ENCODE data around the gene TMCC2. TPM values are rescaled to one million over a fixed set of nuclear protein-coding genes. Genes with fewer than 3 reads are reported as not detected.

Gene TMCC2
- total RNA-seq, 4 donors from 2014 or later: 2.4 to 6.1 (median 5.3) TPM

DNA sequence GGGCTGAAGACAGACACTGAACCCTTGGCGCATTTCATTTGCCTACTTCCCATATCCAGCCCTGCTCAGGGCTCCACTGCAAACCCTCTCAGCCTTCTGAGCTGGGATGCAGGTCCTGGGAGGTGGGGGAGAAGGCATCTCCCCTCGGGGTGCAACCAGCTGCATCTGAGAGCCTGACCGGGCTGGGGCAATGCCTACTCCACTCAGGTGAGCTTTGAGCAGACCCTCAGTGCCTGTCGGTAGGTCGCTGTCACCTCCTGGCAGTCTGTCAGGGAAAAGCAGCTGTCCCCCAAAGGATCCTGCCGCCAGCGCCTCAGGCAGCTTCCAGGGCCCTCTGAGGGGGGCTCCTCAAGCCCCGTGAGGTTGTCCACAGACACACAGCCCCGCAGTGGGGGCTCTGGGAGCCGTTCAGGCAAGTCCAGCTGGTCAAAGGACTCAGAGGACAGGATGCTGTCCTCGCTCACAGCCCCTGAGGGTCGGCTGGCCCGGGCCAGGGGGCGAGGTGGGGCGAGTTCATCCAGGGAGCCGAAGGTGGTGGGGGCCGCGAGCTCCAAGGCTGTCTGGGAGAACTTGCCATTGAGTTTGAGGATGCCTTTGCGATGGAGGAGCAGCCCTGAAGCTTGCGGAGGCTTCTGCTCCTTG, 75.6 kb downstream of the TMCC2 start:
- TF ChIP-seq, protein P1, sequence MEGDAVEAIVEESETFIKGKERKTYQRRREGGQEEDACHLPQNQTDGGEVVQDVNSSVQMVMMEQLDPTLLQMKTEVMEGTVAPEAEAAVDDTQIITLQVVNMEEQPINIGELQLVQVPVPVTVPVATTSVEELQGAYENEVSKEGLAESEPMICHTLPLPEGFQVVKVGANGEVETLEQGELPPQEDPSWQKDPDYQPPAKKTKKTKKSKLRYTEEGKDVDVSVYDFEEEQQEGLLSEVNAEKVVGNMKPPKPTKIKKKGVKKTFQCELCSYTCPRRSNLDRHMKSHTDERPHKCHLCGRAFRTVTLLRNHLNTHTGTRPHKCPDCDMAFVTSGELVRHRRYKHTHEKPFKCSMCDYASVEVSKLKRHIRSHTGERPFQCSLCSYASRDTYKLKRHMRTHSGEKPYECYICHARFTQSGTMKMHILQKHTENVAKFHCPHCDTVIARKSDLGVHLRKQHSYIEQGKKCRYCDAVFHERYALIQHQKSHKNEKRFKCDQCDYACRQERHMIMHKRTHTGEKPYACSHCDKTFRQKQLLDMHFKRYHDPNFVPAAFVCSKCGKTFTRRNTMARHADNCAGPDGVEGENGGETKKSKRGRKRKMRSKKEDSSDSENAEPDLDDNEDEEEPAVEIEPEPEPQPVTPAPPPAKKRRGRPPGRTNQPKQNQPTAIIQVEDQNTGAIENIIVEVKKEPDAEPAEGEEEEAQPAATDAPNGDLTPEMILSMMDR (IDR thresholded peaks at IDR 0.05): no peak
- no peak for TF ChIP-seq POLR2A (IDR thresholded peaks at IDR 0.05)
- Histone ChIP-seq H3K9me3 (no peaks in the 10 kb centered on the region), H3K27me3 (no peaks in the 10 kb centered on the region), H3K27ac (no peak overlapping the region), H3K36me3 (no peaks in the 10 kb centered on the region), H3K4me1 (no peaks in the 10 kb centered on the region), H3K4me3 (no peak overlapping the region)
- no peak for DNase-seq
- intact Hi-C loops (cut with DNase I; ENCODE audit: low total_unique reads): no loop called here

- H3K27ac ChIP-seq: no peak overlapping the region
- TF ChIP-seq, protein P1 (IDR thresholded peaks at IDR 0.05): no peak
- TF ChIP-seq POLR2A (IDR thresholded peaks at IDR 0.05): no peak
These were observed 76.4 kb downstream of the TMCC2 start for GRCh38 chr1:205304046-205304694.

GRCh38 chr1:205304695-205305070, 76.9 kb downstream of the TMCC2 start:
- Histone ChIP-seq H3K9me3 (no peaks in the 10 kb centered on the region), H3K4me1 (no peaks in the 10 kb centered on the region), H3K27me3 (no peaks in the 10 kb centered on the region), H3K27ac (no peak overlapping the region), H3K36me3 (no peaks in the 10 kb centered on the region), H3K4me3 (no peak overlapping the region)
- intact Hi-C loops (cut with DNase I; ENCODE audit: low total_unique reads): no loop called here
- no peak for DNase-seq
- TF ChIP-seq, protein P1 (IDR thresholded peaks at IDR 0.05): no peak
- no peak for TF ChIP-seq POLR2A (IDR thresholded peaks at IDR 0.05)

More at GRCh38 chr1:205304046-205304694, 76.4 kb downstream of the TMCC2 start:
- no peaks in the 10 kb centered on the region for H3K9me3 ChIP-seq
- no peak overlapping the region for H3K4me3 ChIP-seq
- H3K36me3 ChIP-seq: no peaks in the 10 kb centered on the region
- DNase-seq: no peak
- no peaks in the 10 kb centered on the region for H3K27me3 ChIP-seq
- intact Hi-C loops (cut with DNase I; ENCODE audit: low total_unique reads): no loop called here
- H3K4me1 ChIP-seq: no peaks in the 10 kb centered on the region

GRCh38 chr1:205306929-205307566, 79.3 kb downstream of the TMCC2 start:
- H3K9me3 ChIP-seq: no peaks in the 10 kb centered on the region
- H3K4me3 ChIP-seq: no peak overlapping the region
- H3K36me3 ChIP-seq: no peaks in the 10 kb centered on the region
- H3K27ac ChIP-seq: no peak overlapping the region
- intact Hi-C loops (cut with DNase I; ENCODE audit: low total_unique reads): no loop called here
- no peak for TF ChIP-seq POLR2A (IDR thresholded peaks at IDR 0.05)
- TF ChIP-seq, protein P1 (IDR thresholded peaks at IDR 0.05): no peak
- H3K27me3 ChIP-seq: no peaks in the 10 kb centered on the region
- DNase-seq: no peak
- H3K4me1 ChIP-seq: no peaks in the 10 kb centered on the region

DNA sequence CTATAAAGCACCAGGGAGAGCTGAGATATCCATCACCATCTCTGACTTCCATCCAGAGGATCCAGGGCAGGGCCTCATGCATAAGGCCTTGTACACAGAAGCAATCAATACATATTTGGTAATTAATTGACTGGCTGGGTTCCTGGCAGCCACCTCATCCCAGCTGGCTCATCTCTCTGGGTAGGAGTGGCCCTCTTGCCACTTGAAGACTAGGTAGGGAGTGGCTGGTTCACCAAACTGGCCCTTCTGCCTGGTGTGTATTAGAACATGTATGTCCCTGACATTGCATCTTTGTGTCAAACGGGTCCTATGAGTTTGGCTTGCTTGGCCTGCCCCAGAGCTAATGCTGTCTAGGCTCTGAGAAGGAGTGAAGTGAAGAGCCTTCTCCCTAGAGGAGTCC, 82.0 kb downstream of the TMCC2 start:
- intact Hi-C loops (cut with DNase I; ENCODE audit: low total_unique reads): no loop called here
- no peaks in the 10 kb centered on the region for H3K27me3 ChIP-seq
- no peak for TF ChIP-seq POLR2A (IDR thresholded peaks at IDR 0.05)
- TF ChIP-seq, protein P1 (IDR thresholded peaks at IDR 0.05): no peak
- no peaks in the 10 kb centered on the region for H3K4me1 ChIP-seq
- H3K9me3 ChIP-seq: no peaks in the 10 kb centered on the region
- no peak overlapping the region for H3K4me3 ChIP-seq
- DNase-seq: no peak
- H3K27ac ChIP-seq: no peak overlapping the region
- no peaks in the 10 kb centered on the region for H3K36me3 ChIP-seq

All from uterus (tissue), 4 donors.